GM18520 (cell line): ENCODE measurements around the gene ELL2.
"Not testable (repeated sequence)": the region's sequence is repeated elsewhere in the genome, so short reads cannot be mapped to it uniquely, and the experiment has no call there.

Source experiments
- ATAC-seq: cut with Tn5 transposase; IDR thresholded peaks from one replicate; pipeline ENCODE4 v1.9.1; 2021; ENCODE audit not compliant: unreplicated experiment

ELL2 gene

DNA sequence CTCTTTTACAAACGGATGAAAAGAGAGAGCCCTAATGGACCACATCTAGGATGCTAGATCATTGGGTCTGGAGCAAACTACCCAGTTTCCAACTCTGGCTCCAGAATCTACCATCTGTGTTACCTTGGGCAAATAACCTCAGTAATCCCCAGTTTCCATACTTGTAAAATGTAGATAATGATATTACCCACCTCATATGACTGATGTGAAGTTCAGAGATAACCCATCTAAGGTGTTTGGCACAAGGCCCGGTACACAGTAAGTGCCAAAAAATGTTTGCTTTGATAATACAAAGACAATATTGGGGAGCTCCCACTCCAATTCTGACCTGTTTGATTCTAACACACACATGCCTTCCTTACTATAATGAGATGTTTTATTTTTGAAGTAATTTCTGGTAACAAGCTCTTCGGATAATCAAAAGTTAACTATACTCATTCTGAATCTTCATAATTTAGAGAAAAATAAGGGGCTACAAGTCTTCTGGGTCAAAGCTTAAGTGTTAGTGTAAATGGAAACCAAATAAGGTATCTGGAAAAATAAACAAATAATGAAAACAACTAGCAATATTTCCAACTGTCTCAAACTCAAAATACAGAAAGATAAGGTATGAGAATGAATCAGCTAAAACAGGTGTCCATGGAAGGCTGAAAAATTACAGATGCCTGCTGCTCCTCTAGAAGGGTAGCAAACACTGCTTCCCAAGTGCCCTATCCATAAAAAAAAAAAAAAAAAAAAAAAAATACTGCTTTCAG lies 30.4 kb downstream of the ELL2 start:
- no peak for ATAC-seq

GRCh38 chr5:95930141-95930930 lies 31.3 kb downstream of the ELL2 start:
- ATAC-seq, result no peak

GRCh38 chr5:95928724-95929253 lies 32.9 kb downstream of the ELL2 start:
- no peak for ATAC-seq

- ATAC-seq, result peak; percentile 54
These were observed 33.5 kb downstream of the ELL2 start for GRCh38 chr5:95927927-95928723.

DNA sequence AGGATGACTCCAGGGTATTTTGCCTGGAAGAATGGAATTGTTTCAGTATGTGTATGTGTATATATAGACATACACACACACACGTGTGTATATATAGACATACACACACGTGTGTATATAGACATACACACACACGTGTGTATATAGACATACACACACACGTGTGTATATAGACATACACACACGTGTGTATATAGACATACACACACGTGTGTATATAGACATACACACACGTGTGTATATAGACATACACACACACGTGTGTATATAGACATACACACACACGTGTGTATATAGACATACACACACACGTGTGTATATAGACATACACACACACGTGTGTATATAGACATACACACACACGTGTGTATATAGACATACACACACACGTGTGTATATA lies 34.4 kb downstream of the ELL2 start:
- ATAC-seq, result not testable (repeated sequence)

GRCh38 chr5:95925939-95926338 lies 35.7 kb downstream of the ELL2 start:
- peak; percentile 36 for ATAC-seq

DNA sequence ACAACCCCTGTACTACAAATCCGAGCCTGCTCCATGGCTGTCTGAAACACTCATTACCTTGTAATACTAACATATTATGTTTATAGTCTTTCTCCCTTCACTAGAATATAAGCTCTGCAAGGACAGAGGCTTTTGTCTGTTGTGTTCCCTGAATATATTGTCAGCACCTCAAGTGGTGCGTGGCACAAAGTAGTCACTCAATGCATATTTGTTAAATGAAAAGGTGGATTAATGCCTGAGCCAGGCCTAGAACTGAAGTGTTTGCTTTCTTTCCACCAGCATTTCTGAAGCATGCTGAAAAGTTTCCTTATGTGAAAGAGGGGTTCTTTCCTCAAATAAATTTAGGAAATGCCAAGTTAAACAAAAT lies 36.3 kb downstream of the ELL2 start:
- ATAC-seq, result no peak

- no peak for ATAC-seq
These were observed 36.8 kb downstream of the ELL2 start for GRCh38 chr5:95924720-95925377.

GRCh38 chr5:95923918-95924544 lies 37.6 kb downstream of the ELL2 start:
- ATAC-seq, result no peak

- no peak for ATAC-seq
These were observed 38.9 kb downstream of the ELL2 start for GRCh38 chr5:95922798-95923197.

DNA sequence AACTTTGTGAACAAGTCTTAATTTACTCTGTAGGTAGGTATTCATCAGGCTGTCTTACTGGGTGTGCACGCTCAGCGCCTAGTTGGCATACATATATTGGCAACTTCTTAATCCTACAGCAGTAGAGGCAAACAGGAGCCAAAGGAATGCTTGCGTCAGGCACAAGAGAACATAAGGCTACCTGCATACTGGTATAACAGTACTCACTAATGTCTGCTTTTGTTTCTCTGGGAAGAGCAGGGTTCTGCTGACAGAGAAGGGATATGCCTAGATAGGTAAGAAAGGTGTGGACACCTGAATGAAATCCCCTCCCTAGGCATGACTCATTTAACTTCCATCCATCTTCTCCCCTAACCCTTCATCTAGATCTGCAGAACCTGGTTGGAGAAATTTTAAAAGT lies 40.1 kb downstream of the ELL2 start:
- ATAC-seq, result no peak

DNA sequence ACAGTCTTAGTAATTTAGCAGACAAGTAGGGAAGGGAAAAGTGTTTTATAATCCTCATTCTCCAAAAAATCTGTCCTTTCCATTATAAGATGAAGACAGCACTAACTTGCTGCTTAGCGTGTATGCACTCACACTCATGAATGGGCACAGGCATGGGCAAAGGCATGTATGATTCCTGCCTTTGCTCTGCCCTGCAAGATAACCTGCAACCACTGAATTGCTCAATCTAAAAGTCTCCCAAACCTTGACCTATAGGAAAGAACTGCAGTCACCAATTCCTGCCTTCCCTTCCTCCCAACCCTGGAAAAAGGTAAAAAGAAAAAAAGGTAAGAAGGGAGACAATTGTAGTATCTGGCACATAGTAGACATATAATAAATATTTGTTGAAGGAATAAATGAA lies 40.8 kb downstream of the ELL2 start:
- no peak for ATAC-seq

- no peak for ATAC-seq
These were observed 42.0 kb downstream of the ELL2 start for GRCh38 chr5:95919658-95920057.

- ATAC-seq, result no peak
These were observed 43.1 kb downstream of the ELL2 start for GRCh38 chr5:95918421-95919006.

GRCh38 chr5:95917207-95917606 lies 44.4 kb downstream of the ELL2 start:
- no peak for ATAC-seq

GRCh38 chr5:95916687-95917085 lies 45.0 kb downstream of the ELL2 start:
- ATAC-seq, result no peak

DNA sequence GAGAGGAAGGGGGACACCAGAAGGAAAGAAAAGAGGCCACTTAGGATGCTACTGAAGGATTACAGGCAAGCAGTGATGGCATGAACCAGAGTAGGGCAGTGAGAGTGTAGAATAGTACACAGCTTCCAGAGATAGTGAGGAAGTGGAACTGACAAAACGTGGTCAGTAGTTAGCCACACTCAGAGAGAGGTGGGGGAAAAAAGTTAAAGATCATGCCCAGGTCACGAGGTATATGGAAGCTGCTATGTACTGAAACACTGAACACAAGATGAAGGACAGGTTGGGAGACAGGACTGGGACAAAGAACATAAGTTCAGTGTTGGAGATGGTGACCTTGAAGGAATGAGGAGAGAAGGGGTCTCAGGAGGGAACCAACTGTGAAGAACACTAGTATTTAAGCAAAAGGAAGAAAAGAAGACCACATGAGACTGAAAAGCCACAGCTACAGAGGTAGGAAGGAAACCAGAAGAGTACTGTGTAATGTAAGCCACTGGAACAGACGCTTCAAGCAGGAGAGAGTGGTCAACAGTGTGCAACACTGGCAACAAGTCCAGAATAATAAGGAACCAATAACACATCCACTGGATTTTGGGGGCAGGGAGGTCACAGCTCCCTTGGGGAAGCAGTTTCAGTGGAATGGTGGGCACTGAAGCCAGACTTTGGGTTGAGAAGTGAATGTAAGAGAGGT lies 45.5 kb downstream of the ELL2 start:
- ATAC-seq, result peak; percentile 53

DNA sequence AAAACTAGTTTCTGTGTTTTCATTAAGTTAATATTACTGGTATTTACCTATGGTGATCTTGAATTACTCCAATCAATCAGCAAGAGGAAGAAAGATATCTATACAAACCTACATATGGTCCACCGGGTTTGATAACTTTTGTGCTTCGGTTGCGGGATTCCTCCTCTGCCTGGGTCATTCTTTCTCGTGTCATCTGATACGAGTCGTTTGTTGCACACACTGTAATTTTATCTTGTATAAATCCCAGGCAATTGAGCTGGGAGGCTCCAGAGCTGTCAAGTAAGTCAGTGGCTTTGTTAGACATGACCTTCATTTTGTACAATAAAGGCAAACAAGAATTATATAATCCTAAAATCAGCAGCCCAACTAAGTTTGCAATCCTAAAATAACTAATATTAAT lies 48.0 kb downstream of the ELL2 start:
- no peak for ATAC-seq

DNA sequence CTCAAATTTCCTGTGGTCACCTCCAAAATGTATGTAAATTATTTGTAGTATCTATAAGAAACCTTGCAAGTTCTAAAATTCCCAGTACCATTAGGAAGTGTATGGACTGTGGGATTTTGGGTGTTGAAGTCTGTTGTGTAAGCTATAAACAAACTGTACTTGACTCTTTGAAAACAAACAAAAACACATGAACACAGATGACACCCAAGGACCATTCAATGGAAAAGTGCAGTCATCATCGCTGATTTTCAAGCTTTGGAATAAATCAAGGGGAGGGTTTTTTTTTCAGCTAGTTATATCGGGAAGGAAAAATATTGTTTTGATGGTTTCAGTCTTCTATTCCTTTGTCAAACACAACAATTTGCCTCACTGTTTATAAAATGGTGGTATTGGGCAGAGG lies 49.6 kb downstream of the ELL2 start:
- ATAC-seq, result no peak

DNA sequence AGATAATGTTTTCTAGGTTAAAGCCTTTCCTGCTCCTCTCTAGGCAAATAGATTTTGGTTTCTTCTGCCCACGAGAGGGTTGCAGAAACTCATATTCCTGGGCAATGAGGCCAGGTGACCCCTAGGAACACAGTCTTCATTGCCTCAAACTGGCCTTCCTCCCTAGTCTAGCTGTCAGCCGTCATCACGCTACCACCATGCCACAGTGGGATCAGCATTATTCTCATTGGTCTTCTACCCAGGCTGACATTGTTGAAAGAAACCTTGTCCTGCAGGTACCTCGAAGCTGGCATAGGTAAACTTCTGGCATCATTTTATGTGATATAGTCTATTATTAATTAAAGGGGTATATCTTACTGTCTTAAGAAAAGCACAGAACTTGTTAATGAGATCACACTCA lies 51.1 kb downstream of the ELL2 start:
- ATAC-seq, result no peak
